K562 (cell line): ENCODE results near the gene HSD17B8. TPM values are rescaled to one million over a fixed set of nuclear protein-coding genes. Genes with fewer than 3 reads are reported as not detected.
A peak's percentile ranks its signal among the peaks of the same experiment; 100 is the strongest.

Source experiments
- ATF1 ChIP-seq, 2 experiments: fragments of 450-650 bp in 1 of 2; IDR thresholded peaks; 2 replicates each; pipeline ENCODE4 v1.6.1; 2016; ENCODE audit warnings: missing compliant biosample characterization in 1 of 2, missing genetic modification characterization in 1 of 2
- ATF7 ChIP-seq: fragments of 450-650 bp; IDR thresholded peaks from 2 replicates; pipeline ENCODE4 v1.7.1; 2014; ENCODE audit warnings: mild to moderate bottlenecking, moderate library complexity
- BCOR ChIP-seq: fragments of 450-650 bp; IDR thresholded peaks from 2 replicates; pipeline ENCODE4 v1.6.1; 2016
- ELF1 ChIP-seq: fragments of 200-800 bp; sonication (Bioruptor generic); IDR thresholded peaks from 2 replicates; pipeline ENCODE4 v1.6.1; 2016; ENCODE audit warnings: missing genetic modification characterization, missing compliant biosample characterization
- ETV5 ChIP-seq: sonication (generic); formaldehyde crosslinking; IDR thresholded peaks from 2 replicates; pipeline ENCODE4 v1.4.0; 2020; ENCODE audit warnings: low read depth, mild to moderate bottlenecking, missing genetic modification reagents
- PRDM10 ChIP-seq: fragments of 450-650 bp; IDR thresholded peaks from 2 replicates; pipeline ENCODE4 v1.6.1; 2018; ENCODE audit not compliant: partially characterized antibody
- TRIM28 ChIP-seq: fragments of 450-650 bp; IDR thresholded peaks from 2 replicates; pipeline ENCODE4 v1.6.1; 2017
- ZBTB7A ChIP-seq: IDR thresholded peaks from 2 replicates; pipeline ENCODE4 v1.6.1; 2011; ENCODE audit warnings: low read depth, mild to moderate bottlenecking, low read length, moderate library complexity, borderline replicate concordance; ENCODE audit not compliant: control insufficient read depth
- ZNF175 ChIP-seq: fragments of 200-800 bp; sonication (Bioruptor generic); IDR thresholded peaks from 2 replicates; pipeline ENCODE4 v1.6.1; 2016; ENCODE audit warnings: low read depth, mild to moderate bottlenecking, missing genetic modification characterization, missing compliant biosample characterization
- polyA plus RNA-seq, 8 experiments: library from polyadenylated mRNA; depleted of rRNA in 4 of 8; stranded (reverse) in 5 of 8; unstranded in 3 of 8; fragments of >200 nt; fragmentation: Nextera tagmentation in 2 of 8; fragmentation: Illumina TruSeq in 1 of 8; extraction: Ambion mirVana in 2 of 8; extraction: Trizol in 1 of 8; gene quantifications; 2 replicates each; pipeline versions ENCODE4 v1.2.1 to v1.2.3, GENCODE V29; 2011 to 2014; ENCODE audit warnings: inconsistent platforms in 1 of 8, missing spikeins in 1 of 8
- total RNA-seq, 7 experiments: library from RNA; depleted of rRNA in 6 of 7; stranded (reverse); fragments of >200 nt in 6 of 7; fragmentation: Illumina TruSeq in 2 of 7; extraction: Trizol in 2 of 7; gene quantifications; 2 replicates each; pipeline versions ENCODE4 v1.2.1 to v1.2.3, GENCODE V29; 2011 to 2021; ENCODE audit warnings: low replicate concordance in 1 of 7
- TF ChIP-seq, protein P1 (sequence below): fragments of 450-650 bp; formaldehyde crosslinking; IDR thresholded peaks from 2 replicates; pipeline ENCODE4 v1.4.0; 2020; ENCODE audit warnings: mild to moderate bottlenecking, moderate library complexity
- TF ChIP-seq, protein P2 (sequence below): sonication (generic); formaldehyde crosslinking; IDR thresholded peaks from 2 replicates; pipeline ENCODE4 v1.8.0; 2022; ENCODE audit warnings: mild to moderate bottlenecking, missing genetic modification reagents
- TF ChIP-seq, protein P3 (sequence below): fragments of 450-650 bp; formaldehyde crosslinking; IDR thresholded peaks from 2 replicates; pipeline ENCODE4 v1.4.0; 2020; ENCODE audit warnings: mild to moderate bottlenecking, moderate library complexity

HSD17B8 gene
- total and polyA plus RNA-seq, 9 of the 15 experiments (the other 6 are each of a cell fraction or from before 2014, with no cell fraction given): 3.7 to 35.2 (median 14.2) TPM

- TF ChIP-seq ZBTB7A (0 out of 2 replicates have a peak, but pooled peaks have one; percentile 29), TRIM28 (0 out of 2 replicates have a peak, but pooled peaks have one; percentile 33), PRDM10 (peak; percentile 22), ZNF175 (CRISPR knock-in tag) (0 out of 2 replicates have a peak, but pooled peaks have one; percentile 26), ATF7 (0 out of 2 replicates have a peak, but pooled peaks have one; percentile 21), ELF1 (tag) (no peak), BCOR (peak; percentile 35; the same call in 1 of the 2 replicates), ATF1 (CRISPR knock-in tag; IDR thresholded peaks at IDR 0.05) (no peak), ATF1 (tag; IDR thresholded peaks at IDR 0.05) (peak; percentile 23; the same call in 1 of the 2 replicates), ETV5 (CRISPR knock-in tag) (0 out of 2 replicates have a peak, but pooled peaks have one; percentile 24)
- TF ChIP-seq, protein P1, sequence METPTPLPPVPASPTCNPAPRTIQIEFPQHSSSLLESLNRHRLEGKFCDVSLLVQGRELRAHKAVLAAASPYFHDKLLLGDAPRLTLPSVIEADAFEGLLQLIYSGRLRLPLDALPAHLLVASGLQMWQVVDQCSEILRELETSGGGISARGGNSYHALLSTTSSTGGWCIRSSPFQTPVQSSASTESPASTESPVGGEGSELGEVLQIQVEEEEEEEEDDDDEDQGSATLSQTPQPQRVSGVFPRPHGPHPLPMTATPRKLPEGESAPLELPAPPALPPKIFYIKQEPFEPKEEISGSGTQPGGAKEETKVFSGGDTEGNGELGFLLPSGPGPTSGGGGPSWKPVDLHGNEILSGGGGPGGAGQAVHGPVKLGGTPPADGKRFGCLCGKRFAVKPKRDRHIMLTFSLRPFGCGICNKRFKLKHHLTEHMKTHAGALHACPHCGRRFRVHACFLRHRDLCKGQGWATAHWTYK (CRISPR knock-in tag): peak; percentile 53; the same call in 1 of the 2 replicates
- TF ChIP-seq, protein P2, sequence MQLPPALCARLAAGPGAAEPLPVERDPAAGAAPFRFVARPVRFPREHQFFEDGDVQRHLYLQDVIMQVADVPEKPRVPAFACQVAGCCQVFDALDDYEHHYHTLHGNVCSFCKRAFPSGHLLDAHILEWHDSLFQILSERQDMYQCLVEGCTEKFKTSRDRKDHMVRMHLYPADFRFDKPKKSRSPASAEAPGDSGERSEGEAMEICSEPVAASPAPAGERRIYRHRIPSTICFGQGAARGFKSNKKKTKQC (CRISPR knock-in tag): 0 out of 2 replicates have a peak, but pooled peaks have one; percentile 37
- TF ChIP-seq, protein P3, sequence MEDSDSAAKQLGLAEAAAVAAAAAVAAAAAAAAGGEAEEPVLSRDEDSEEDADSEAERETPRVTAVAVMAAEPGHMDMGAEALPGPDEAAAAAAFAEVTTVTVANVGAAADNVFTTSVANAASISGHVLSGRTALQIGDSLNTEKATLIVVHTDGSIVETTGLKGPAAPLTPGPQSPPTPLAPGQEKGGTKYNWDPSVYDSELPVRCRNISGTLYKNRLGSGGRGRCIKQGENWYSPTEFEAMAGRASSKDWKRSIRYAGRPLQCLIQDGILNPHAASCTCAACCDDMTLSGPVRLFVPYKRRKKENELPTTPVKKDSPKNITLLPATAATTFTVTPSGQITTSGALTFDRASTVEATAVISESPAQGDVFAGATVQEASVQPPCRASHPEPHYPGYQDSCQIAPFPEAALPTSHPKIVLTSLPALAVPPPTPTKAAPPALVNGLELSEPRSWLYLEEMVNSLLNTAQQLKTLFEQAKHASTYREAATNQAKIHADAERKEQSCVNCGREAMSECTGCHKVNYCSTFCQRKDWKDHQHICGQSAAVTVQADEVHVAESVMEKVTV: peak; percentile 47; the same call in 1 of the 2 replicates
These were observed 42.8 kb upstream of the HSD17B8 start (continued) for GRCh38 chr6:33161354-33162331.
